ENCODE data around the gene CHST2. TPM values are rescaled to one million over a fixed set of nuclear protein-coding genes. Genes with fewer than 3 reads are reported as not detected.

CHST2 gene
- polyA plus RNA-seq, 1 donor (not counting 4 experiments of a cell fraction or from before 2014, with no cell fraction given) = 1.6 TPM

- no peak for FAIRE-seq
- H3K4me3 ChIP-seq (ENCODE audit: control insufficient read depth in 2 of 3, extremely low read depth in 1 of 3, insufficient read depth in 2 of 3, low read depth in 1 of 3, low read length in 3 of 3) = no peak overlapping the region
- DNase-seq (ENCODE audit: low read depth, low spot score) = no peak
- H3K27me3 ChIP-seq (ENCODE audit: control insufficient read depth, extremely low read depth, insufficient read depth, low read length) = peaks cover 3% of the 10 kb centered on the region
- no peaks in the 10 kb centered on the region for H3K79me2 ChIP-seq (ENCODE audit: control insufficient read depth, insufficient read depth, low read length)
- no peaks in the 10 kb centered on the region for H4K20me1 ChIP-seq (ENCODE audit: control insufficient read depth, extremely low read depth, insufficient read depth, low read length)
- no peak overlapping the region for H2AFZ ChIP-seq (ENCODE audit: control insufficient read depth, low read length)
- no peaks in the 10 kb centered on the region for H3K4me1 ChIP-seq (ENCODE audit: control insufficient read depth, extremely low read depth, insufficient read depth, low read length)
- H3K9me3 ChIP-seq (ENCODE audit: control insufficient read depth, low read depth, low read length) = peaks cover 2% of the 10 kb centered on the region
- no peaks in the 10 kb centered on the region for H3K36me3 ChIP-seq (ENCODE audit: control insufficient read depth in 2 of 2, extremely low read depth in 1 of 2, insufficient read depth in 2 of 2, low read length in 2 of 2)
- TF ChIP-seq CTCF (optimal IDR thresholded peaks at IDR 0.05 in 1 of 3, IDR thresholded peaks at IDR 0.05 in 1 of 3, conservative IDR thresholded peaks at IDR 0.05 in 1 of 3; ENCODE audit: extremely low read depth in 1 of 3, insufficient read depth in 2 of 3, low read length in 3 of 3) = no peak
- TF ChIP-seq EZH2 (IDR thresholded peaks at IDR 0.05; ENCODE audit: low read length) = no peak
- no peak overlapping the region for H3K4me2 ChIP-seq (ENCODE audit: control insufficient read depth, extremely low read depth, insufficient read depth, low read depth, low read length)
- dilution Hi-C loops (cut with MboI; ENCODE audit: extremely low pct_ligation_motif_present, low sequenced_read_pairs) = no loop called here
- no peaks in the 10 kb centered on the region for H3K9me1 ChIP-seq (ENCODE audit: control insufficient read depth, extremely low read depth, insufficient read depth, low read length)
- H3K9ac ChIP-seq (ENCODE audit: control insufficient read depth, extremely low read depth, insufficient read depth, low read length) = no peak overlapping the region
- no peak overlapping the region for H3K27ac ChIP-seq (ENCODE audit: control insufficient read depth, insufficient read depth, low read length)
These were observed 14.4 kb upstream of the CHST2 start for GRCh38 chr3:143105170-143105569.

DNA sequence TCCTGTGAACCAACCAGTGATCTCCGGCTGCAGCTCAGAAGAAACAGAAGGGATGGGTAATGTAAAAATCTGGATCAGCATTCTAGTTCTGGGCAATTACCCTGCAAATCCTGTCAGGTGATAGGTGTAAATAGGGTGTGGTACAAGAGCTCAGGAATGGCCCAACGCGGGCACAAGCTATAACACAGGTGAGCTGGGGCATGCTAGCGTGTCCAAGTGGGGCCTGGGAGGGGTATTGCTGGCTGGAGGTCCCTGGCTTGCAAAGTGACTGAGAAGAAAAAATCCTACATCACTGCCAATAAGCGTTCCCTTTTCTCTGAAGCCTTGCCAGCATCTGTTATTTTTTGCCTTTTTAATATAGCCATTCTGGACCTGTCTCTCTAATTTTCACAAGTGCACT, 9.7 kb upstream of the CHST2 start:
- FAIRE-seq = no peak
- H3K9me3 ChIP-seq (ENCODE audit: control insufficient read depth, low read depth, low read length) = peaks cover 2% of the 10 kb centered on the region

More for the DNA sequence above, 9.7 kb upstream of the CHST2 start:
- no peaks in the 10 kb centered on the region for H3K4me1 ChIP-seq (ENCODE audit: control insufficient read depth, extremely low read depth, insufficient read depth, low read length)
- H3K9me1 ChIP-seq (ENCODE audit: control insufficient read depth, extremely low read depth, insufficient read depth, low read length) = no peaks in the 10 kb centered on the region
- TF ChIP-seq EZH2 (IDR thresholded peaks at IDR 0.05; ENCODE audit: low read length) = no peak
- no peak for TF ChIP-seq CTCF (optimal IDR thresholded peaks at IDR 0.05 in 1 of 3, IDR thresholded peaks at IDR 0.05 in 1 of 3, conservative IDR thresholded peaks at IDR 0.05 in 1 of 3; ENCODE audit: extremely low read depth in 1 of 3, insufficient read depth in 2 of 3, low read length in 3 of 3)
- no peaks in the 10 kb centered on the region for H3K36me3 ChIP-seq (ENCODE audit: control insufficient read depth in 2 of 2, extremely low read depth in 1 of 2, insufficient read depth in 2 of 2, low read length in 2 of 2)
- no peak overlapping the region for H3K4me3 ChIP-seq (ENCODE audit: control insufficient read depth in 2 of 3, extremely low read depth in 1 of 3, insufficient read depth in 2 of 3, low read depth in 1 of 3, low read length in 3 of 3)
- H2AFZ ChIP-seq (ENCODE audit: control insufficient read depth, low read length) = no peak overlapping the region
- dilution Hi-C loops (cut with MboI; ENCODE audit: extremely low pct_ligation_motif_present, low sequenced_read_pairs) = no loop called here
- peaks cover 2% of the 10 kb centered on the region for H3K27me3 ChIP-seq (ENCODE audit: control insufficient read depth, extremely low read depth, insufficient read depth, low read length)
- DNase-seq (ENCODE audit: low read depth, low spot score) = no peak
- H3K27ac ChIP-seq (ENCODE audit: control insufficient read depth, insufficient read depth, low read length) = no peak overlapping the region
- no peak overlapping the region for H3K9ac ChIP-seq (ENCODE audit: control insufficient read depth, extremely low read depth, insufficient read depth, low read length)
- no peaks in the 10 kb centered on the region for H3K79me2 ChIP-seq (ENCODE audit: control insufficient read depth, insufficient read depth, low read length)
- no peaks in the 10 kb centered on the region for H4K20me1 ChIP-seq (ENCODE audit: control insufficient read depth, extremely low read depth, insufficient read depth, low read length)
- H3K4me2 ChIP-seq (ENCODE audit: control insufficient read depth, extremely low read depth, insufficient read depth, low read depth, low read length) = no peak overlapping the region
